EH (cell line): ENCODE data around the gene ADAR.

Source experiments
- DNase-seq: peaks from one replicate; pipeline ENCODE4 v3.0.0-alpha.2; 2015; ENCODE audit warnings: low read depth

The ADAR gene

GRCh38 chr1:154619181-154619948 lies 11.4 kb upstream of the ADAR start:
- DNase-seq, result no peak

GRCh38 chr1:154616659-154617345 lies 8.8 kb upstream of the ADAR start:
- DNase-seq, result no peak

GRCh38 chr1:154615411-154615810 lies 7.4 kb upstream of the ADAR start:
- DNase-seq, result no peak

- peak; percentile 10 for DNase-seq
These were observed 6.9 kb upstream of the ADAR start for GRCh38 chr1:154614901-154615300.

GRCh38 chr1:154614247-154614646 lies 6.3 kb upstream of the ADAR start:
- DNase-seq, result no peak

GRCh38 chr1:154611150-154611862 lies 3.3 kb upstream of the ADAR start:
- no peak for DNase-seq

- DNase-seq, result peak; percentile 71
These were observed 1.7 kb upstream of the ADAR start for GRCh38 chr1:154609398-154610380.

GRCh38 chr1:154608397-154609270 lies 648 bp upstream of the ADAR start:
- peak; percentile 76 for DNase-seq

- peak; percentile 74 for DNase-seq
These were observed 829 bp downstream of the ADAR start for GRCh38 chr1:154607106-154607608.

GRCh38 chr1:154605534-154605933 lies 2.5 kb downstream of the ADAR start:
- no peak for DNase-seq

GRCh38 chr1:154603317-154603716 lies 4.7 kb downstream of the ADAR start:
- no peak for DNase-seq

- DNase-seq, result no peak
These were observed 8.3 kb downstream of the ADAR start for GRCh38 chr1:154599658-154600057.

- no peak for DNase-seq
These were observed 8.9 kb downstream of the ADAR start for GRCh38 chr1:154598871-154599635.

GRCh38 chr1:154595621-154596020 lies 12.4 kb downstream of the ADAR start:
- peak; percentile 37 for DNase-seq

- no peak for DNase-seq
These were observed 13.2 kb downstream of the ADAR start for GRCh38 chr1:154594811-154595210.

- no peak for DNase-seq
These were observed 14.6 kb downstream of the ADAR start for GRCh38 chr1:154593390-154593789.

GRCh38 chr1:154591206-154591605 lies 16.8 kb downstream of the ADAR start:
- DNase-seq, result no peak

- DNase-seq, result no peak
These were observed 17.2 kb downstream of the ADAR start for GRCh38 chr1:154590756-154591155.

GRCh38 chr1:154589780-154590179 lies 18.2 kb downstream of the ADAR start:
- DNase-seq, result no peak

- DNase-seq, result no peak
These were observed 21.3 kb downstream of the ADAR start for GRCh38 chr1:154586641-154587040.
